ENCODE data around the gene EPS8L3. TPM values are rescaled to one million over a fixed set of nuclear protein-coding genes. Genes with fewer than 3 reads are reported as not detected.
"Not testable (repeated sequence)": the region's sequence is repeated elsewhere in the genome, so short reads cannot be mapped to it uniquely, and the experiment has no call there.

EPS8L3 gene
- polyA plus RNA-seq, 4 donors = 167 to 736 (median 401) TPM

GRCh38 chr1:109797303-109797595 lies 33.5 kb upstream of the EPS8L3 start:
- 22 to 60% (median 42%) methylated on average over 5 of the region's 5 CpGs for WGBS, 3 donors
- peak overlapping the region in 1 of 3 donors; percentile 67 for H3K27ac ChIP-seq (ENCODE audit: low read depth in 1 of 3, low read length in 2 of 3)
- not testable (repeated sequence) for H3K9me3 ChIP-seq (ENCODE audit: control insufficient read depth in 2 of 2, insufficient read depth in 1 of 2, low read depth in 1 of 2, low read length in 1 of 2); H3K36me3 ChIP-seq (ENCODE audit: control insufficient read depth in 3 of 3, insufficient read depth in 2 of 3, low read depth in 1 of 3, low read length in 3 of 3); FAIRE-seq; DNase-seq; H3K27me3 ChIP-seq (ENCODE audit: control insufficient read depth in 3 of 3, insufficient read depth in 3 of 3, low read length in 3 of 3); H3K4me3 ChIP-seq (ENCODE audit: low read depth in 1 of 3, low read length in 3 of 3)
- H3K4me1 ChIP-seq (ENCODE audit: control insufficient read depth in 3 of 3, insufficient read depth in 2 of 3, low read depth in 1 of 3, low read length in 2 of 3) = peaks cover 22 to 28% (median 27%) of the 10 kb centered on the region in 3 donors

DNA sequence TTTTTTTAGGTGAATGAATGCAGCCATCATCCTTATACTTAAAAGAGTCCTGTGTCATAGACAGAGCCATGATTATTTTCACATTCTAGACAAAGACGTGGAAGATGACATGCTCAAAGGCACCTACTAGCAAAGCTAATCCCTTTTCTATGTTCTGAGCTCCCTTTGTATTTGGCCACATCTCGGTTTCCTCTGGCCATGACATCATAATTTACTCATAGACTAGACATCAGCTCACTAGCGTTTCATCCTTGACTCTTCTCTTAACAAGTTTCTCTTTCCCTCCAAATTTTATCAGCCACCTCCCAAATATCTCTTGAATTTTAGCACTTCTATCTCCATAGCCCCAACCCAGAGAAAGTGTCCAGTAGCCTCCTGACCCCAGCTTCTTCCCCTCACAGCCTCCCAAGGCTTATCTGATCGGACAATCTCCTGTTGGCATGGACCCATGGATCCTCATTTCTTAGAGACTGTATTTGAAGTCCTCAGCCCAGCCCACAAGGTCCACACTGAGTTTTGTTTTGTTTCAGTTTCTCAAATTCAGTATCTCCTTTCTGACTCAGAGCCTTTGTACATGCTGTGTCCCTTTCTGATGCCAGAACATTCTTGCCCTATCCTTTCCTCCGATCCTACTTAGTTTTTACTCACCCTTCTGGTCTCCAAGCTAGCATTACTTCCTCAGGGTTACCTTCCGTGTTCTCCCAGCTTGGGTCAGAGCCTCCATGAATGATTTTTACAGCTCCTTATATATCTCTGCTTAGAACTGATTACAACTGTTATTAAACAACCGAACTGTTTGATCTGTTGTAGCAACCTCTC lies 33.0 kb upstream of the EPS8L3 start:
- Histone ChIP-seq H3K36me3 (ENCODE audit: control insufficient read depth in 3 of 3, insufficient read depth in 2 of 3, low read depth in 1 of 3, low read length in 3 of 3) (no peaks in the 10 kb centered on the region), H3K9me3 (ENCODE audit: control insufficient read depth in 2 of 2, insufficient read depth in 1 of 2, low read depth in 1 of 2, low read length in 1 of 2) (no peaks in the 10 kb centered on the region), H3K4me3 (ENCODE audit: low read depth in 1 of 3, low read length in 3 of 3) (no peak overlapping the region), H3K27me3 (ENCODE audit: control insufficient read depth in 3 of 3, insufficient read depth in 3 of 3, low read length in 3 of 3) (no peaks in the 10 kb centered on the region), H3K27ac (ENCODE audit: low read depth in 1 of 3, low read length in 2 of 3) (peak overlapping the region in 1 of 3 donors; percentile 67), H3K4me1 (ENCODE audit: control insufficient read depth in 3 of 3, insufficient read depth in 2 of 3, low read depth in 1 of 3, low read length in 2 of 3) (peaks cover 22 to 34% (median 27%) of the 10 kb centered on the region in 3 donors)
- FAIRE-seq (no peak), DNase-seq (peak; percentile 61 to 85)
- 31 to 54% (median 40%) methylated on average over 7 of the region's 7 CpGs for WGBS, 3 donors

GRCh38 chr1:109794319-109795132 lies 30.8 kb upstream of the EPS8L3 start:
- WGBS, 3 donors = 29 to 59% (median 39%) methylated on average over 19 of the region's 19 CpGs

DNA sequence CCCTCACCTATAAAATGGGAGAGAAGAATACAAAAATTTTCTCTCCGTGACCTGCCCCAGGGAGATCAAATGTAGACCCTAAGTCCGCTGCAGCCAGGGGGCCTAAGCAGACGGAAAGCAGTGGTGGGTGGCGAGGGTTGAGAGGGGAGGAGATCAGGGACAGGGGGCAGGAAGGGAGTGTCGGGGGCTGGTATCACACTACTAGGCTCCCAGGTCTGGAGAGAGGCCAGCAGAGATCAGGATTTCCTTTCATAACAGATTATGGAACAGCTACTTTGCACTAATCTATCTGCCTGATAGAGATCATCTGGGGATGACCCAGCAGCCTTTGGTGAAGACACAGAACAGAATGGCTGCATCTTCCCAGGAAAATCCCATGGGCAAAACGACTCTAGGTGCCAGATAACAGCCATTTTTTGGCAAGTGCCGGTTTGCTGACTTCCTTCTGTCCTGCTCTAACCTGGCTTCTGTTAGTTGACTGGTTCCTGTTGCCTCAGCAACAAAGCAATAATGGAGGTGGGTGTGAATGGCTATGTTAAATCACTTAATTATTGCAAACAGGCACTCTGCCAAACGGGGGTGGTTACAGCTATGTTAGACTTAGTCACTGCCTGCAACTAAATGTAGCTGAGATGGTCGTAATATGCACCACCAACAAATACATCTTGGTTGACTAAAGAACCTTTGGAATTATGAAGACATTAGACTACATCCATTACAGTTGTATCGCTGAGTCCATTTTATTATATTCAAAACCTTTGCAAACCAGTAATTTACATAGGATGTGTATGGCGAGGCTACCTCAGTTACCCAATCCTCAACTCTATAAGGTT lies 30.0 kb upstream of the EPS8L3 start:
- 17 to 38% (median 29%) methylated on average over 11 of the region's 11 CpGs for WGBS, 3 donors
- H3K27ac ChIP-seq (ENCODE audit: low read depth in 1 of 3, low read length in 2 of 3) = peak overlapping the region; percentile 8 to 74 (median 19)
- DNase-seq = peak; percentile 91 to 95

More at GRCh38 chr1:109794319-109795132, 30.8 kb upstream of the EPS8L3 start:
- Histone ChIP-seq H3K9me3 (ENCODE audit: control insufficient read depth in 2 of 2, insufficient read depth in 1 of 2, low read depth in 1 of 2, low read length in 1 of 2) (no peaks in the 10 kb centered on the region), H3K27me3 (ENCODE audit: control insufficient read depth in 3 of 3, insufficient read depth in 3 of 3, low read length in 3 of 3) (no peaks in the 10 kb centered on the region), H3K36me3 (ENCODE audit: control insufficient read depth in 3 of 3, insufficient read depth in 2 of 3, low read depth in 1 of 3, low read length in 3 of 3) (no peaks in the 10 kb centered on the region), H3K4me3 (ENCODE audit: low read depth in 1 of 3, low read length in 3 of 3) (no peak overlapping the region), H3K27ac (ENCODE audit: low read depth in 1 of 3, low read length in 2 of 3) (peak overlapping the region in 1 of 3 donors; percentile 69), H3K4me1 (ENCODE audit: control insufficient read depth in 3 of 3, insufficient read depth in 2 of 3, low read depth in 1 of 3, low read length in 2 of 3) (peaks cover 22 to 47% (median 32%) of the 10 kb centered on the region in 3 donors)
- no peak for FAIRE-seq
- DNase-seq = peak in 1 of 2 donors; percentile 71

DNA sequence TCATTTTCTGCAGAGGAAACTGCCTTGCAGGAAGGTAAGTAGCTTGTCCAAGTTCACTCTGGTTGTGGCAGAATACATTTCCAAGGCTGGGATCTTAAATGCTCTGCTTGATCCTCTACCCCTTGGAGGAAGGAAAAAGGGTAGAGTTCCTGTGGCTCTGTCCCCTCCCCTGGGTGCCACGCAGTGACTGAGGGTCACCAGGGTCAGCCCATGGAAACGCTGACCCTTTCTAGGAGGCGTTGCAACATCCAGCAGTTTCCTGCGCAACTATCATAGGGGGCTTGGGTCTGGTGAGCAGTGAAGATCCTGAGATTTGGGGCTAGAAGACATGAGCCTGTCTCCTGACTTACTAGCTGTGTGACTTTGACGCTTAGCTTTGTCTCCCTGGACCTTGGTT lies 29.4 kb upstream of the EPS8L3 start:
- Histone ChIP-seq H3K27me3 (ENCODE audit: control insufficient read depth in 3 of 3, insufficient read depth in 3 of 3, low read length in 3 of 3) (no peaks in the 10 kb centered on the region), H3K4me1 (ENCODE audit: control insufficient read depth in 3 of 3, insufficient read depth in 2 of 3, low read depth in 1 of 3, low read length in 2 of 3) (peaks cover 20 to 47% (median 32%) of the 10 kb centered on the region in 3 donors), H3K9me3 (ENCODE audit: control insufficient read depth in 2 of 2, insufficient read depth in 1 of 2, low read depth in 1 of 2, low read length in 1 of 2) (no peaks in the 10 kb centered on the region), H3K27ac (ENCODE audit: low read depth in 1 of 3, low read length in 2 of 3) (peak overlapping the region in 2 of 3 donors; percentile 19 to 74), H3K36me3 (ENCODE audit: control insufficient read depth in 3 of 3, insufficient read depth in 2 of 3, low read depth in 1 of 3, low read length in 3 of 3) (no peaks in the 10 kb centered on the region), H3K4me3 (ENCODE audit: low read depth in 1 of 3, low read length in 3 of 3) (no peak overlapping the region)
- DNase-seq (no peak), FAIRE-seq (no peak)
- WGBS, 3 donors = 41 to 51% (median 47%) methylated on average over 5 of the region's 5 CpGs

More for the DNA sequence above, 30.0 kb upstream of the EPS8L3 start:
- no peak for FAIRE-seq
- Histone ChIP-seq H3K9me3 (ENCODE audit: control insufficient read depth in 2 of 2, insufficient read depth in 1 of 2, low read depth in 1 of 2, low read length in 1 of 2) (no peaks in the 10 kb centered on the region), H3K27me3 (ENCODE audit: control insufficient read depth in 3 of 3, insufficient read depth in 3 of 3, low read length in 3 of 3) (no peaks in the 10 kb centered on the region), H3K4me3 (ENCODE audit: low read depth in 1 of 3, low read length in 3 of 3) (no peak overlapping the region), H3K36me3 (ENCODE audit: control insufficient read depth in 3 of 3, insufficient read depth in 2 of 3, low read depth in 1 of 3, low read length in 3 of 3) (no peaks in the 10 kb centered on the region), H3K4me1 (ENCODE audit: control insufficient read depth in 3 of 3, insufficient read depth in 2 of 3, low read depth in 1 of 3, low read length in 2 of 3) (peaks cover 22 to 47% (median 32%) of the 10 kb centered on the region in 3 donors)

DNA sequence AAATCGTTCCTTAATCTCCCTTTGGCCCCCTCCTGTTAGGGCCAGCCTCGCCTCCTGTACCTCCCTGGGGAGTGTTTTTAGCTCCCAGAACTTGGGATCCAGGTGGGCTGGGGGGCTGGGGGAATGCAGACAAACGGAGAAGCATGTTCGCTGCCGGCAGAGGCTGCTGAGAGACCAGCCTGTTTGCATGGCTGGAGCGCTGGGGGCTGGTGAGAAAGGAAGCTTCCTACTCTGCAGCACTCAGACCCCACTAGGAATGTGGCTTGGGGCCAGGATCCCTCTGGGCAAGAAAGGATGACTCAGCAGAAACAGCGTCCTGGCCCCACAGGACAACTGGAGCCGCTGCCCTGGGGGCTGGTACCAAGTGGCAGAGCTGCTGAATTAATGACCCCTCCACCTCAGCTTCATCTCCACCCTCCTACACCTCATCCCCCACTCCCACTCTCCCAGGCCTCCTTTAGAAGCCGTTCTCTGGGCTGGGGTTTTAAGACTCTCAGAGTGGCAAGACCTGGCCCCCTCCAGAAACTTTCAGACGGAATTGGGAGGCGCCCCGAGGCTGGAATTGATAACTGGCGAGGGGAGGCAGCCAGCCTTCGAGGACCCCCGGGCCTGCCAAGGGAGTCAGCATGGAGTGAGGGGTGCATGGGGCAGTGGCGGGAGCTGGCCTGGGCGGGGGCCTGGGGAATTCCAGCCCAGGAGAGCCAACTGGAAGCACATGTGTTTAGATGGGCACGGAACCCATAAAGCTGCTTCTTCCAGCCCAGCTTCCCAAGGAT lies 28.5 kb upstream of the EPS8L3 start:
- no peaks in the 10 kb centered on the region for H3K27me3 ChIP-seq (ENCODE audit: control insufficient read depth in 3 of 3, insufficient read depth in 3 of 3, low read length in 3 of 3)
- peak overlapping the region in 2 of 3 donors; percentile 15 to 74 for H3K27ac ChIP-seq (ENCODE audit: low read depth in 1 of 3, low read length in 2 of 3)
- DNase-seq (peak in 1 of 2 donors; percentile 76), FAIRE-seq (no peak)
- 45 to 63% (median 58%) methylated on average over 18 of the region's 18 CpGs for WGBS, 3 donors
- H3K36me3 ChIP-seq (ENCODE audit: control insufficient read depth in 3 of 3, insufficient read depth in 2 of 3, low read depth in 1 of 3, low read length in 3 of 3) = no peaks in the 10 kb centered on the region
- no peaks in the 10 kb centered on the region for H3K9me3 ChIP-seq (ENCODE audit: control insufficient read depth in 2 of 2, insufficient read depth in 1 of 2, low read depth in 1 of 2, low read length in 1 of 2)
- H3K4me3 ChIP-seq (ENCODE audit: low read depth in 1 of 3, low read length in 3 of 3) = no peak overlapping the region
- H3K4me1 ChIP-seq (ENCODE audit: control insufficient read depth in 3 of 3, insufficient read depth in 2 of 3, low read depth in 1 of 3, low read length in 2 of 3) = peaks cover 20 to 47% (median 32%) of the 10 kb centered on the region in 3 donors

GRCh38 chr1:109791495-109792043 lies 27.8 kb upstream of the EPS8L3 start:
- Histone ChIP-seq H3K27me3 (ENCODE audit: control insufficient read depth in 3 of 3, insufficient read depth in 3 of 3, low read length in 3 of 3) (no peaks in the 10 kb centered on the region), H3K27ac (ENCODE audit: low read depth in 1 of 3, low read length in 2 of 3) (peak overlapping the region in 1 of 3 donors; percentile 74), H3K9me3 (ENCODE audit: control insufficient read depth in 2 of 2, insufficient read depth in 1 of 2, low read depth in 1 of 2, low read length in 1 of 2) (no peaks in the 10 kb centered on the region), H3K36me3 (ENCODE audit: control insufficient read depth in 3 of 3, insufficient read depth in 2 of 3, low read depth in 1 of 3, low read length in 3 of 3) (no peaks in the 10 kb centered on the region), H3K4me1 (ENCODE audit: control insufficient read depth in 3 of 3, insufficient read depth in 2 of 3, low read depth in 1 of 3, low read length in 2 of 3) (peaks cover 20 to 53% (median 33%) of the 10 kb centered on the region in 3 donors), H3K4me3 (ENCODE audit: low read depth in 1 of 3, low read length in 3 of 3) (no peak overlapping the region)
- WGBS, 3 donors = 82 to 86% (median 85%) methylated on average over 9 of the region's 9 CpGs
- FAIRE-seq (no peak), DNase-seq (no peak)
